CD4-positive, alpha-beta T cell treated with Interleukin-15 for 4 hours (primary cell): Measurements from ENCODE around the gene EYS.

Experiments
- DNase-seq: peaks from one replicate; pipeline ENCODE4 v3.0.0-alpha.2; 2020; ENCODE audit warnings: low spot score

Gene EYS

DNA sequence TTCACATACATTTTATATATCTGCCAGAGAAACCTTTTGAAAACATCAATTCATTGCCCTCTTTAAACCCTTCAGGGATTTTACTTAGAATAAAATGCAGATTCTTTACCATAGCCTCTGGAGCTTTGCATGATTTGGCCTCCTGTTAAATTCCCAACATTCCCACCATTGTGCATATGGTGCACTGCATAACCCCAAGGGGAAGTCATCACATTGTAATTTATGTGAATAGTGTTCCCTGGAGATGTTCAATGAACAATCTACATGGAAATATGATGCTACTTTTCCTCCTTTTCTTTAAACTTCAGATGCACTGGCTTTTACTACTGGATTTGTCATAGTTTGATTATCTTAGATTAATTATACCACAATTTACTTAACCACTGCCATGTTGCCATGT lies 1976.7 kb downstream of the EYS start:
- no peak for DNase-seq

- no peak for DNase-seq
Measured at GRCh38 chr6:63724721-63725120, 1982.3 kb downstream of the EYS start.

DNA sequence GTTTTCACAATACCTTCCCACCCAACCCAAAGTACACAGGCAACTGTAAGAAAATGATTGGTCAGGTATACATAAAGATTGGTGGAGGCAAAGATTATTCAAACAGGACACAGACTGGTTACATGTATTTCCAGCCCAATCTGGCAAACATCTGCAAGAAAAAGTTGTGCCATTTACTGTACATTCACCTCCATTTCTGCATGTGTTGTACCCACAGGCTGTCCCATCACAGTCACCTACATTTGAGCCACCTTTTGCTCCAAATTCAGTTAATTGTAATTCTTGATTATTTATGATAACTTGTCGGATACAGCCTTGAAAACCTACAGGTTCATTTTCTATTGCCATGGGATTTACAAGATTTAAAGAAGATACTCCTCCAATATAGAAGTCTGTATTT lies 1985.8 kb downstream of the EYS start:
- DNase-seq = no peak

- no peak for DNase-seq
Measured at GRCh38 chr6:63716169-63716568, 1990.9 kb downstream of the EYS start.

GRCh38 chr6:63714091-63714490 lies 1992.9 kb downstream of the EYS start:
- no peak for DNase-seq

GRCh38 chr6:63713332-63713731 lies 1993.7 kb downstream of the EYS start:
- no peak for DNase-seq

DNA sequence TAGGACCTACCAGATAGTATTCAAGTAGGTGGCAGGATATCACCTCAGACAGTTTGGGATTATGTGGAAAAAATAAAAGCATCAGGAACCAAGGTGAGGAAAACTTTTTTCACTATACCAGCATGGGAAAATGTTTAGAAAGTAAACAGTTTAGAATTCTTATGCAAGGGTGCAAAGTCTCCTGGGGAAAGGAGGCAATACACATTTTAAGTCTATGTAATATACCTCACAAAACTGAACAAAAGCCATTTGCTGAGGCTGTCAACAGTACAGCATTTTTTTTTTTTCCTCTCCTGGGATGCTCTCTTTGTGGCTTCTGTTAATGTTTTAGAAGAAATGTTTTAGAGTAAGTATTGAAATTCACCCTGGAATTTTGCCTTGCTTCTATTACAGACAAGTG lies 1997.9 kb downstream of the EYS start:
- DNase-seq = no peak

DNA sequence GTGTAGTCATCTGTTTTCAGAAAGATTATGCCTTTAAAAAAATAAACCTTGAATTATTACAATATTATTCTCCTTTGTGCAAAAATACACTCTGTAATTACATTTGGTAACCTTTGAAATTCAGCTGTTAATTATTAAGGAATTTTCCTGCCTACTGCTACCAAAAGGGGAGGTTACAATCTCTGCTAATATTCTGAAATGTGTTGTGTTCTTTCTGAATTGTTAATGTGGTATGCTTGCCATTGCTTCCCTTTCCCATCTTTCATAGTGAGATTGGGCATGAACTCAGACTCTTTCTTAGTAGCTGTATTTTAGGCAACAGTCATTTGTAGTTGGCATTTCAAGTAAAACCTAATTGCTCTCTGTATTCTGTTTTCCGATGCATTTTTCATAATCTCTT lies 1998.4 kb downstream of the EYS start:
- DNase-seq = no peak

DNA sequence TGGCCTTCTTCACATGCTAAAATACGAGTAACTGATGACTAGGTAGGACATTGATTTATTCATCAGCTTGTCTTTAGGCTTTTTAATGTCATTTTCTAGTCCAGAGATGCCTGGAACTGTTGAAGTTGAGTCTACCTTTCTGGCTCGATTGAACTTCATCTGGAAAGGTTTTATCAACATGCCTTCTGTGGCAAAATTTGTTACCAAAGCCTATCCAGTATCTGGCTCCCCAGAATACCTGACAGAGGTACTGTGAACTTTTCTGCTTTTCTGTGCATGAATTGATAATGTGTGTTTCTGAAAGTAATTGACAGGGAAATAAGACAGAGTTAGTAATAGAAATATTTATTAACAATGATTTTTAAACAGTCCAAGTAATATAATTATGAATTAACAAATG lies 2000.4 kb downstream of the EYS start:
- no peak for DNase-seq

DNA sequence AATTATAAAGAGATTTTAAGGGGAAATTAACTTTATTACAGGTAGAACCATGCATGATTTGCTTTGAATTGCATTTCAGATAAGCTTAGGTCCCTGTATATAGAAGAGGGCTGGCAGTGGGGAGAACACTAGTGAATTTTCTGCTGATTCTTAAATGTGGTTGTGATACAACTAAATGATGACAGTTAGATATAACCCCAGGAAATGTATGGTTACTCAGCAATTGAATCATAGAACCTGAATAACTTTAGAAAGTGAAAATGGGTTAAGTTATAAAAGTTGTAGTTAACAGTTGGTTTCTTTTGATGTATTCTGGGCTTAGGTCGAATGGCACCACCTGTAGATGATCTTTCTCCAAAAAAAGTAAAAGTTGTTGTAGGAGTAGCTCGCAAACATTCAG lies 2001.3 kb downstream of the EYS start:
- DNase-seq = no peak

DNA sequence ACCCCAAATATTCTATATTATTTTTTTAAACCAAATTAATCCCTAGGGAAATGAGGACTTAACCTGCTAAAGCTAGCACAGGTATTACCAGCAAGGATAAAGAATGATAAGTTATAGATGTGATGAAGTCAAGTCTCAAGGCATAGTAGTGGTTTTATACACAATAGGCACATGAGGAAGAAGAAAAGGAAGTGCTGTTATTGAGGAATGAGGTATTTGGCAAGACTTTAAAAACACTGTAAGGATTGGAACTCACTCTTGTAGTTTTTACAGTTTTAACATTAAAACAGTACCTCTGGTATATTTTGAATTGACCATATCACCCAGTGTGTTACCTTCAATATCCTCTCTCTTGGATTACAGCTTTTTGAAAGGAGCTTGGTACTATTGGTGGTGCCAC lies 2016.8 kb downstream of the EYS start:
- no peak for DNase-seq

DNA sequence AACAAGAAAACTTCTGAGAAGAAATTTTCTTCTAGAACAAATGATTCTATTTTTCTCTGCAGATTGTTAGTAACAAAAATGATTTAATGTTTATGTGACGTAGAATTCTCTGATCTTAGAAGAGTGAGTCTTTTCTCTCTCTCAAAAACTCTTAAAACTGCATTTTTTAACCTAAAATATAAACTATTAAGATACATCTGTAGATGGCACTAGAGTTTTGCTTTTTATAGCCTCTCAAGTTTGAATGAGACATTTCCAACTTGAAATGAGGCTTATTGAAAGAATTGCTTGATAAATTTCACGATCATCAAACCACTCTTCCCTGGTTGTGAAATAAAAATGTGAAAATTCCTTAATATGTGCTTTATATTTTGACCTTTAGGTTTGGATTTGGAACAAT lies 2017.6 kb downstream of the EYS start:
- DNase-seq = no peak

GRCh38 chr6:63685446-63686379 lies 2021.3 kb downstream of the EYS start:
- DNase-seq = no peak

- no peak for DNase-seq
Measured at GRCh38 chr6:63683071-63683603, 2023.9 kb downstream of the EYS start.

- no peak for DNase-seq
Measured at GRCh38 chr6:63677282-63677681, 2029.7 kb downstream of the EYS start.

DNA sequence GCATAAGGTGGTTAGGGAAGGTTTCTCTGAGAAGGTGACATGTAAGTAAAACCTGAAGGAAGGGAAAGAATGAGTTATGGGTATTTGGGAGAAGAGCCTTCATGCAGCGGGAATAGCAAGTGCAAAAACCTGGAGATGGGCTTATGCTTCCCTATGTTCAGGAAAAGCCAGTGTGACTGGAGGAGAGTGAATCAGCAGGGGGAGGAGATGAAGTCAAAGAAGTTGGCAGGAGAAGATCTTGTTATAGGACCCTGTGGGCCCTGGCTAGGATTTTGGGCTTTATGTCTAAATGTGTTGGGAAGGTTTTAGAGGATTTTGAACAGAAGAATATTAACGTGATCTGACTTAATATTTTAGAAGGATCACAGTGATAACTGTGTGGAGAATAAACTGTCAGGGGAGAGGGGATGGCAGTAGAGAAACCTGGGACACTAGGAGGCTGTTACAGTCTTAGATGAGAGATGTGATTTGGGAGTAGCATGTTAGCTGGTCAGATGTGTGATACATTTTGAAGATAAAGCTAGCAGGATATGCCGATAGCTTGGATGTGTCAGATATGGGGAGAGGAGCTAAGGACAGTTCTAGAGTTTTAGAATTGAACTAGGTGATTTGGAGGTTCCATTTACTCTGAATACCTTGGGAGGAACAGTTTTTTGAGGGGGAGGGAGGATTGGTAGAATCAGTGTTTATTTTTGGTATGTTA lies 2030.5 kb downstream of the EYS start:
- DNase-seq = no peak

- DNase-seq = no peak
Measured at GRCh38 chr6:63675138-63675537, 2031.9 kb downstream of the EYS start.

- DNase-seq = no peak
Measured at GRCh38 chr6:63674635-63675034, 2032.4 kb downstream of the EYS start.

GRCh38 chr6:63673692-63674091 lies 2033.3 kb downstream of the EYS start:
- no peak for DNase-seq

DNA sequence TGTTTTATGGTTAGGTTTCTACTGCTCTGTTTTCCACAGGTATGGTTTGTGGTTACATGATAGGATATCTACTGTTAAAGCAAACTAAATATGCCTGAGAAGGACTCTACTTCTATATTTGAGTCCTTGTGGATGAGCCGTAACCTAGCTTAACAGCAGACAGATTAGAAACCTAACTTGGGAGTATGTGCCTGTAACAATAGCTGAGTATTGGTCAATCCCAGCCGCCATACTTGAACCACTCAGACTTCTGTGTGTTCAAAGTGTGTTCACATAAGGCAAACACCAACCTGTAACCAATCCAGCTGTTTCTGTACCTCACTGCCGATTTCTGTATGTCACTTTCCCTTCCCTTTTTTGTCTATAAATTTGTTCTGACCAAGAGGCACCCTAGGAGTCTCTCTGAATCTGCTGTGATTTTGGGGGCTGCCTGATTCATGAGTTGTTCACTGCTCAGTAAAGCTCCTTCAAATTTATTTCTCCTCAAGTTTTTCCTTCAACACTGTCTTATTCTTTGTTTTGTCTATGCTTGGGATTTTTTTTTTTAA lies 2034.4 kb downstream of the EYS start:
- no peak for DNase-seq

GRCh38 chr6:63671098-63671754 lies 2035.8 kb downstream of the EYS start:
- no peak for DNase-seq
